OCI-LY3 (cell line): Measurements from ENCODE around the gene SHISA7.

ENCODE experiments used
- EZH2phosphoT487 ChIP-seq: fragments of 200-600 bp; shearing (Covaris generic); IDR thresholded peaks from 2 replicates; pipeline ENCODE4 v1.6.1; 2018; ENCODE audit warnings: antibody characterized with exemption, mixed run types, low read depth
- TF ChIP-seq, protein P1 (sequence below): fragments of 200-600, 300-600 bp; sonication (generic); IDR thresholded peaks from 2 replicates; pipeline ENCODE4 v1.5.1; 2014; ENCODE audit warnings: antibody characterized with exemption, low read length, low read depth

DNA sequence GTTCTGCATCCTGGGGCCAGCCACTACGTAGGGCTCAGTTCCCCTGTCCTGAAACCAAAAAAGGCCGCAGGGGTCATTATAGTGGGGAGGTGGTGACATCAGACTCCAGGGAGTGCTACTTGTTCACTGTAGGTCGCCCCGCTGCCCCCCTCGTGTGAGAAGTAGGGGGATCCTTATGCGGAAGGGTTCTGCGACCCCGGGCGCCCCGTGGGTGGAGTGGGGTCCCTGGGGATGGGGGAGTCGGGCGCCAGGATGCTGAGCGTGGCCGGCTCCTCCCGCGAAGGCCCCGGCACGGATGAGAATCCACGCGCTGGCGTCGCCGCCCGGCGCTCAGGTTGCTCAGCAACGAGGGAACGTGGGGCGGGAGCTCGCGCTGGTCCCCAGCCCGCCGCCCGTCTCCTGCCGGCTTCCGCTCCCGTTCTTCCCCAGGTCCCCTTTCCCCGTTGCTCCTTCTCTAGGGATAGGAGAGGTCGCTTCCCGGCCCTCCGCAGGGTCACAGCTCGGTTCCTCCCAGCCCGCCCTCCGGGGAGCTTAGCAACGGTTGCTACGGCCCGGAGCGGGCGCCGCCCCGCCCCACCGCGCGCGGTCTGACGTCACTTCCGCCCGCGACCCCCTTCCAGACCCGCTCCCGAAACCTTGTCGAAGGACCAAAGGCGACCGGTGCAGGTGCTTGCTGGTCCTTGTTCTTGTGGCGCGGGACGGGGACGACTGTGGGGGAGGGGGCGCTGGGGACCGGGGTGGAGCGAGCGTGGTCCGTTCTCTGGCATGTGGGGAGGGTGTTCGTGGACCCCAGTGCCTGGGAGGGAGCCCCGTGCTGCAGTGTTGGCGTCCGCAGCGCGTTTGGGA, 41.7 kb upstream of the SHISA7 start, which contains the start of gene NAT14:
- TF ChIP-seq, protein P1, sequence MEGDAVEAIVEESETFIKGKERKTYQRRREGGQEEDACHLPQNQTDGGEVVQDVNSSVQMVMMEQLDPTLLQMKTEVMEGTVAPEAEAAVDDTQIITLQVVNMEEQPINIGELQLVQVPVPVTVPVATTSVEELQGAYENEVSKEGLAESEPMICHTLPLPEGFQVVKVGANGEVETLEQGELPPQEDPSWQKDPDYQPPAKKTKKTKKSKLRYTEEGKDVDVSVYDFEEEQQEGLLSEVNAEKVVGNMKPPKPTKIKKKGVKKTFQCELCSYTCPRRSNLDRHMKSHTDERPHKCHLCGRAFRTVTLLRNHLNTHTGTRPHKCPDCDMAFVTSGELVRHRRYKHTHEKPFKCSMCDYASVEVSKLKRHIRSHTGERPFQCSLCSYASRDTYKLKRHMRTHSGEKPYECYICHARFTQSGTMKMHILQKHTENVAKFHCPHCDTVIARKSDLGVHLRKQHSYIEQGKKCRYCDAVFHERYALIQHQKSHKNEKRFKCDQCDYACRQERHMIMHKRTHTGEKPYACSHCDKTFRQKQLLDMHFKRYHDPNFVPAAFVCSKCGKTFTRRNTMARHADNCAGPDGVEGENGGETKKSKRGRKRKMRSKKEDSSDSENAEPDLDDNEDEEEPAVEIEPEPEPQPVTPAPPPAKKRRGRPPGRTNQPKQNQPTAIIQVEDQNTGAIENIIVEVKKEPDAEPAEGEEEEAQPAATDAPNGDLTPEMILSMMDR = no peak
- TF ChIP-seq EZH2phosphoT487 = no peak
